GM21786 (cell line): ENCODE measurements around the gene RAB8A.
"Not testable (repeated sequence)": the region's sequence is repeated elsewhere in the genome, so short reads cannot be mapped to it uniquely, and the experiment has no call there.

ENCODE experiments used
- ATAC-seq: cut with Tn5 transposase; IDR thresholded peaks from one replicate; pipeline ENCODE4 v1.9.1; 2021; ENCODE audit not compliant: unreplicated experiment

Gene RAB8A

GRCh38 chr19:16167055-16167454 is 55.4 kb downstream of the RAB8A start:
- ATAC-seq = no peak

- ATAC-seq = no peak
These were observed 56.9 kb downstream of the RAB8A start for GRCh38 chr19:16168465-16169081.

- no peak for ATAC-seq
These were observed 58.4 kb downstream of the RAB8A start for GRCh38 chr19:16170134-16170533.

- no peak for ATAC-seq
These were observed 64.3 kb downstream of the RAB8A start for GRCh38 chr19:16175954-16176353.

- ATAC-seq = not testable (repeated sequence)
These were observed 67.2 kb downstream of the RAB8A start for GRCh38 chr19:16178866-16179265.

- ATAC-seq = no peak
These were observed 68.9 kb downstream of the RAB8A start for GRCh38 chr19:16180611-16181010.
